ENCODE data around the gene FOXJ3.
A peak's percentile ranks its signal among the peaks of the same experiment; 100 is the strongest.

FOXJ3 gene

GRCh38 chr1:42189931-42190853, 144.8 kb downstream of the FOXJ3 start:
- DNase-seq (ENCODE audit: low spot score), result no peak

- no peak for DNase-seq (ENCODE audit: low spot score)
Measured at GRCh38 chr1:42186152-42186551, 148.9 kb downstream of the FOXJ3 start.

- DNase-seq (ENCODE audit: low spot score), result no peak
Measured at GRCh38 chr1:42184616-42185015, 150.4 kb downstream of the FOXJ3 start.

- no peak for DNase-seq (ENCODE audit: low spot score)
Measured at GRCh38 chr1:42183957-42184268, 151.1 kb downstream of the FOXJ3 start.

GRCh38 chr1:42183210-42183956, 151.7 kb downstream of the FOXJ3 start:
- DNase-seq (ENCODE audit: low spot score), result no peak

GRCh38 chr1:42181687-42182086, 153.3 kb downstream of the FOXJ3 start:
- no peak for DNase-seq (ENCODE audit: low spot score)

GRCh38 chr1:42179900-42180329, 155.1 kb downstream of the FOXJ3 start:
- DNase-seq (ENCODE audit: low spot score), result no peak

- no peak for DNase-seq (ENCODE audit: low spot score)
Measured at GRCh38 chr1:42179275-42179674, 155.8 kb downstream of the FOXJ3 start.

GRCh38 chr1:42178249-42178648, 156.8 kb downstream of the FOXJ3 start:
- DNase-seq (ENCODE audit: low spot score), result no peak

GRCh38 chr1:42177541-42177981, 157.5 kb downstream of the FOXJ3 start:
- no peak for DNase-seq (ENCODE audit: low spot score)

- peak; percentile 42 for DNase-seq (ENCODE audit: low spot score)
Measured at GRCh38 chr1:42176902-42177519, 158.0 kb downstream of the FOXJ3 start.

GRCh38 chr1:42175314-42176054, 159.6 kb downstream of the FOXJ3 start:
- DNase-seq (ENCODE audit: low spot score), result no peak

GRCh38 chr1:42173961-42174735, 160.9 kb downstream of the FOXJ3 start:
- DNase-seq (ENCODE audit: low spot score), result no peak

GRCh38 chr1:42173155-42173933, 161.7 kb downstream of the FOXJ3 start:
- peak; percentile 59 for DNase-seq (ENCODE audit: low spot score)

- DNase-seq (ENCODE audit: low spot score), result no peak
Measured at GRCh38 chr1:42172381-42173133, 162.5 kb downstream of the FOXJ3 start.

- no peak for DNase-seq (ENCODE audit: low spot score)
Measured at GRCh38 chr1:42171679-42172266, 163.3 kb downstream of the FOXJ3 start.

GRCh38 chr1:42170779-42171621, 164.0 kb downstream of the FOXJ3 start:
- DNase-seq (ENCODE audit: low spot score), result no peak

- no peak for DNase-seq (ENCODE audit: low spot score)
Measured at GRCh38 chr1:42168763-42169162, 166.3 kb downstream of the FOXJ3 start.

- no peak for DNase-seq (ENCODE audit: low spot score)
Measured at GRCh38 chr1:42168391-42168670, 166.7 kb downstream of the FOXJ3 start.
